Spleen (tissue), 11 donors: ENCODE data around the gene TRPV2. TPM values are rescaled to one million over a fixed set of nuclear protein-coding genes. Genes with fewer than 3 reads are reported as not detected.
A peak's percentile ranks its signal among the peaks of the same experiment; 100 is the strongest.
"Not testable (repeated sequence)": the region's sequence is repeated elsewhere in the genome, so short reads cannot be mapped to it uniquely, and the experiment has no call there.

Source experiments
- DNase-seq: peaks from one replicate; pipeline ENCODE4 v3.0.0-alpha.2; 2020
- H3K27ac ChIP-seq, 8 donors: fragments of 200-600 bp; sonication (generic) in 7 of 8; 1 replicate in 4 of 8; 2 replicates in 4 of 8; pipeline versions ENCODE4 v1.5.0 to v1.8.0; 2016 to 2021; ENCODE audit warnings: inconsistent platforms in 4 of 8, mild to moderate bottlenecking in 4 of 8, moderate library complexity in 1 of 8
- H3K27me3 ChIP-seq, 7 donors: fragments of 200-600 bp; sonication (generic) in 6 of 7; replicated peaks in 1 of 7; 1 replicate in 4 of 7; 2 replicates in 3 of 7; pipeline versions ENCODE4 v1.5.0 to v1.8.0; 2016 to 2021; ENCODE audit warnings: inconsistent platforms in 3 of 7, mild to moderate bottlenecking in 1 of 7
- H3K36me3 ChIP-seq, 6 donors: fragments of 200-600 bp; sonication (generic) in 5 of 6; 1 replicate in 4 of 6; 2 replicates in 2 of 6; pipeline versions ENCODE4 v1.5.0 to v1.8.0; 2016 to 2021; ENCODE audit warnings: inconsistent platforms in 2 of 6
- H3K4me1 ChIP-seq, 6 donors: fragments of 200-600 bp; sonication (generic) in 5 of 6; 1 replicate in 3 of 6; 2 replicates in 3 of 6; pipeline versions ENCODE4 v1.5.0 to v1.8.0; 2016 to 2021; ENCODE audit warnings: inconsistent platforms in 3 of 6
- H3K4me3 ChIP-seq, 8 donors: fragments of 200-600 bp; sonication (generic) in 7 of 8; 1 replicate in 4 of 8; 2 replicates in 4 of 8; pipeline versions ENCODE4 v1.5.0 to v1.8.0; 2016 to 2021; ENCODE audit warnings: inconsistent platforms in 4 of 8, mild to moderate bottlenecking in 4 of 8, moderate library complexity in 2 of 8
- H3K9me3 ChIP-seq, 8 donors: fragments of 200-600 bp; sonication (generic) in 7 of 8; 1 replicate in 4 of 8; 2 replicates in 4 of 8; pipeline versions ENCODE4 v1.5.0 to v1.8.0; 2016 to 2021; ENCODE audit warnings: inconsistent platforms in 4 of 8
- POLR2A ChIP-seq, 3 donors: fragments of 450-650 bp; IDR thresholded peaks; one replicate each; pipeline ENCODE4 v1.5.1; 2017; ENCODE audit warnings: antibody characterized with exemption in 3 of 3, mild to moderate bottlenecking in 1 of 3
- POLR2AphosphoS5 ChIP-seq, 3 donors: sonication (generic); formaldehyde crosslinking; IDR thresholded peaks; one replicate each; pipeline ENCODE4 v1.5.1; 2017; ENCODE audit warnings: antibody characterized with exemption in 3 of 3
- WGBS, 5 donors: extraction: QIAGEN DNeasy Blood & Tissue Kit in 3 of 5; methylation state at CpG; one replicate each; pipeline versions ENCODE4 v1.1.5 to v1.1.7; 2013 to 2018; 5-methylcytosine and 5-hydroxymethylcytosine counted together
- intact Hi-C: fragments of 100-400 bp; cut with DNase I; formaldehyde crosslinking; loops from one replicate; pipeline ENCODE4 v1.15.0; 2023; ENCODE audit warnings: low total_unique reads
- polyA plus RNA-seq, 3 donors: library from polyadenylated mRNA; stranded (reverse); fragments of 200-250 nt; gene quantifications; one replicate each; pipeline ENCODE4 v1.2.1, GENCODE V29; 2013
- total RNA-seq, 7 donors: library from RNA; depleted of rRNA in 3 of 7; stranded (reverse); fragments of >200 nt in 3 of 7; fragmentation: NEBNext Ultra II Directional in 4 of 7; extraction: Animal tissue kit (Norgen Biotek cat#: 25700) in 4 of 7; gene quantifications; one replicate each; pipeline versions ENCODE4 v1.1.0 to v1.2.1, GENCODE V29; 2016 to 2021
- TF ChIP-seq, protein P1 (sequence below), 11 experiments: fragments of 200-600 bp in 7 of 11; fragments of 450-650 bp in 4 of 11; sonication (generic) in 4 of 11; IDR thresholded peaks in 8 of 11; conservative IDR thresholded peaks in 3 of 11; 1 replicate in 7 of 11; 2 replicates in 4 of 11; pipeline versions ENCODE4 v1.4.0 to v1.8.0; 2016 to 2021; ENCODE audit warnings: antibody characterized with exemption in 11 of 11, inconsistent platforms in 4 of 11, mild to moderate bottlenecking in 1 of 11
- donor health status: healthy with polysubstance abuse.
- donor health status: DM: no; HTN: no; CAD: no; lungs with moderate emphysema.
- donor health status: DM: no; HTN: no; CAD: no.
- donor health status: Bipolar disorder and iron deficiency.
- donor health status: healthy.
- donor health status: DM: no; HTN: no; CAD: no.
- donor health status: DM: yes; HTN: yes; CAD: no.

Gene TRPV2
- total and polyA plus RNA-seq, 10 donors, result 37.0 to 85.7 (median 52.6) TPM

DNA sequence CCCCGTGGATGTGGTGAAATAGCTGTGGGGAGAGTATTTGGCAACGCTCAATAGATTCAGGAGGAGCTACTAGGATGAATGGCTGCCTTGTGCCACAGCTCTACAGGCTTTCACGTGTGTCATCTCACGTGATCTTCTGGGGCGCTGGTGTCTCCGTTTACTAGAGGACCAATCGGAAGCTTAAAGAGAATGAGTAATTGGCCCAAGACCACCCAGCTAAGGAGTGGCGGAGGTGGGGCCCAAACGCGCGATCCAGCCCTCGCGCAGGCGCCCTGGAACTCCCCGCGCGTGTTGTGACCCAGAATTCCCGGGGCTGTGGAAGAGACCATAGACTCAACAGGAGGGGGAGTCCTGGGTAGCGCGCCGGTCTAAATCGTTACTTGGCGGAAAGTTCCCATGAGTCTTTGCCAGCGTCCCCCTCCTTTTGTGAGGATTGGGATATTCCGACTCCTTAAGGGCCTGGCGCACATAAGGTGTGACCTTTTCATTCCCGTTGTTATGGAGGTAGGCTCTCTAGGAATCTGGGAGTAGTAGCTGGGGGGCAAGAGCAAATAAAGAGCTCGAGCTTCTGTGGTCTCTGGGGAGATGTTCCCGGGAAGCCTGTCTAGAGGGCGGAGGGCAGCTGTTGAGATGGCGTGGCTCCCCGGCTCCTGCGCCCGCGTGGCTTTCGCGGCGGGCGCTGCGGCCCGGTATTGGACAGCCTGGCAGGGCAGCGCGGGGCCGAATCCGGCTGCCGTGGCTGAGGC lies 23.4 kb downstream of the TRPV2 start:
- DNase-seq, result peak; percentile 96
- intact Hi-C loops, result no loop called here
- 0 to 1% (median 1%) methylated on average over 31 to 46 of the region's 46 CpGs for WGBS, 5 donors

DNA sequence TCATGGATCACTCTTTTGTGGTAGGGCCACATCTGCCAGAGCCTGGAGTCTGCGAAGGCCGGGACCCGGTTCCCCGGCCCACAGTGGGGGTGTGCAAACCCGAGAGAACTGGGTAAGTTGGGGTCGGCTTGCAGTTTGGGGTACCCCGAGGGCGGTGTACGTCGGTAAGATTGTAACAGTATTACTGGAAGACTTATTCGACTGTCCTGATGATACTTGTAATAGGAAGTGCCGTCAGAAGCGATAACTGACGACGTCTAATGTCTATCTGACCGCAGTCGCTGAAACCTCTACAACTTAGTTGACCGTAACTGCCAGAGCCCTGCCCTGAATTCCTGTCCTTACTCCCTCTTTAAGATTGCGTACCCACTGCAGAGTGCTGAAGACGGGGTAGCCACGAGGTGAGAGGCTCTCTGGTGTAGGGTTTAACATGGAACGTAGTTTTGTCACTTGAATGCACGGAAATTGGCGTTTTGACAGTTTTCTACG lies 24.0 kb downstream of the TRPV2 start:
- TF ChIP-seq POLR2A (IDR thresholded peaks at IDR 0.05) (no peak), POLR2AphosphoS5 (IDR thresholded peaks at IDR 0.05) (no peak)
- TF ChIP-seq, protein P1, sequence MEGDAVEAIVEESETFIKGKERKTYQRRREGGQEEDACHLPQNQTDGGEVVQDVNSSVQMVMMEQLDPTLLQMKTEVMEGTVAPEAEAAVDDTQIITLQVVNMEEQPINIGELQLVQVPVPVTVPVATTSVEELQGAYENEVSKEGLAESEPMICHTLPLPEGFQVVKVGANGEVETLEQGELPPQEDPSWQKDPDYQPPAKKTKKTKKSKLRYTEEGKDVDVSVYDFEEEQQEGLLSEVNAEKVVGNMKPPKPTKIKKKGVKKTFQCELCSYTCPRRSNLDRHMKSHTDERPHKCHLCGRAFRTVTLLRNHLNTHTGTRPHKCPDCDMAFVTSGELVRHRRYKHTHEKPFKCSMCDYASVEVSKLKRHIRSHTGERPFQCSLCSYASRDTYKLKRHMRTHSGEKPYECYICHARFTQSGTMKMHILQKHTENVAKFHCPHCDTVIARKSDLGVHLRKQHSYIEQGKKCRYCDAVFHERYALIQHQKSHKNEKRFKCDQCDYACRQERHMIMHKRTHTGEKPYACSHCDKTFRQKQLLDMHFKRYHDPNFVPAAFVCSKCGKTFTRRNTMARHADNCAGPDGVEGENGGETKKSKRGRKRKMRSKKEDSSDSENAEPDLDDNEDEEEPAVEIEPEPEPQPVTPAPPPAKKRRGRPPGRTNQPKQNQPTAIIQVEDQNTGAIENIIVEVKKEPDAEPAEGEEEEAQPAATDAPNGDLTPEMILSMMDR (IDR thresholded peaks at IDR 0.05 in 8 of 11, conservative IDR thresholded peaks at IDR 0.05 in 3 of 11), result no peak
- Histone ChIP-seq H3K4me1 (peaks cover 21 to 60% (median 53%) of the 10 kb centered on the region in 6 donors), H3K36me3 (peaks cover 0 to 51% (median 37%) of the 10 kb centered on the region in 6 donors), H3K4me3 (peak overlapping the region; percentile 82 to 96 (median 89)), H3K27ac (peak overlapping the region; percentile 84 to 96 (median 92)), H3K9me3 (no peaks in the 10 kb centered on the region), H3K27me3 (no peaks in the 10 kb centered on the region)
- intact Hi-C loops, result no loop called here
- no peak for DNase-seq
- 0 to 1% (median 0%) methylated on average over 23 to 25 of the region's 25 CpGs for WGBS, 5 donors

More for the DNA sequence above, 23.4 kb downstream of the TRPV2 start:
- Histone ChIP-seq H3K27ac (peak overlapping the region; percentile 84 to 96 (median 92)), H3K4me3 (peak overlapping the region; percentile 82 to 96 (median 89)), H3K4me1 (peaks cover 21 to 54% (median 47%) of the 10 kb centered on the region in 6 donors), H3K27me3 (no peaks in the 10 kb centered on the region), H3K9me3 (no peaks in the 10 kb centered on the region), H3K36me3 (peaks cover 0 to 48% (median 32%) of the 10 kb centered on the region in 6 donors)
- TF ChIP-seq POLR2AphosphoS5 (IDR thresholded peaks at IDR 0.05), result peak; percentile 89 to 90 (median 90)
- TF ChIP-seq POLR2A (IDR thresholded peaks at IDR 0.05), result peak in 1 of 3 donors; percentile 33
- TF ChIP-seq, protein P1 (IDR thresholded peaks at IDR 0.05 in 8 of 11, conservative IDR thresholded peaks at IDR 0.05 in 3 of 11), result no peak

DNA sequence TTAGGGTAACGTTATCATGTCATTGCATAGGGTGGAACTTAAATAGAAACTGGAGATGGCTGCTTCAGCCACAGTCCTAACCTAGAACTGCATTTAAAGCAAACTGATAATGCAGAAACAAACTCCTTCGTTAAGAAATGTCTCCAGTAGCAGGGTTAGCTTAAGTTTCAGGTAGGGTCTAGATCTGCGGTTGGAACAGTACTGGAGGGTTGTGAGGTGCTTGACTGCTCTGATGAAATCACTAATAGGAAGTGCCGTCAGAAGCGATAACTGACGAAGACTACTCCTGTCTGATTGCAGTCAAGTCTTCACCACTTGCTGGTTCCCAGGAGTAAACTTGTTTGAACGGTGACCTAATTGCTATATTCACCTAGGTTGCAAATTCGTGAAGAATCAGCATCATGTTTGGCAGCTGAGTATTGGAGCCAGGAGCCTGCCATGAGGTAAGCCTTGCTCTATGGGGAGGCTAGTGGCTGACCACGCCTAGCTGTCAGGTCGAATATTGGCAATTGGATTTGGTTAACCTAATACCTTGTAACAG lies 24.5 kb downstream of the TRPV2 start:
- no peak for DNase-seq
- TF ChIP-seq, protein P1 (IDR thresholded peaks at IDR 0.05 in 8 of 11, conservative IDR thresholded peaks at IDR 0.05 in 3 of 11), result no peak
- TF ChIP-seq POLR2AphosphoS5 (IDR thresholded peaks at IDR 0.05) (peak in 1 of 3 donors; percentile 4), POLR2A (IDR thresholded peaks at IDR 0.05) (no peak)
- Histone ChIP-seq H3K4me1 (peaks cover 21 to 66% (median 59%) of the 10 kb centered on the region in 6 donors), H3K27ac (peak overlapping the region; percentile 84 to 96 (median 92)), H3K4me3 (peak overlapping the region; percentile 82 to 96 (median 89)), H3K27me3 (no peaks in the 10 kb centered on the region), H3K36me3 (peaks cover 0 to 56% (median 42%) of the 10 kb centered on the region in 6 donors), H3K9me3 (no peaks in the 10 kb centered on the region)
- intact Hi-C loops, result no loop called here
- 4 to 11% (median 7%) methylated on average over 10 of the region's 10 CpGs for WGBS, 5 donors

DNA sequence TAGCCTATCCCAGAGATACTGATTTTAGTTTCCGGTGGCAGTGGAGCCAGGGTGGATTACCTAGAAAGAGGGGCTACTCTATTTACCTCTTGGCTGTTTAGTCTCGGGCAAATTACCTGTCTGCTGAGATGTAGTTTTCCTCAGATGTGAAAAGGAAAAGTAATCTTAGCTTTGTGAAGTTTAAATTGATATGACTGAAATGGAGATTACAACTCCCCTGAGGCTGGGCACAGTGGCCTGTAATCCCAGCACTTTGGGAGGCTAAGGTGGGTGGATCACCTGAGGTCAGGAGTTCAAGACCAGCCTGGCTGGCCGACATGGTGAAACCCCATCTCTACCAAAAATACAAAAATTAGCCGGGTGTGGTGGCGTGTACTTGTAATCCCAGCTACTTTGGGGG lies 25.0 kb downstream of the TRPV2 start:
- DNase-seq, intact Hi-C loops, H3K27me3 ChIP-seq, H3K9me3 ChIP-seq: not testable (repeated sequence)
- Histone ChIP-seq H3K36me3 (peaks cover 0 to 61% (median 43%) of the 10 kb centered on the region in 6 donors), H3K27ac (peak overlapping the region in 7 of 8 donors; percentile 87 to 96 (median 92)), H3K4me3 (peak overlapping the region; percentile 82 to 96 (median 89)), H3K4me1 (peaks cover 22 to 70% (median 62%) of the 10 kb centered on the region in 6 donors)
- 53 to 67% (median 61%) methylated on average over 5 of the region's 5 CpGs for WGBS, 5 donors
